ENCODE measurements around the gene FAM107B. TPM values are rescaled to one million over a fixed set of nuclear protein-coding genes. Genes with fewer than 3 reads are reported as not detected.

The FAM107B gene
- total and polyA plus RNA-seq, 7 experiments from 2014 or later, result 167 to 236 (median 211) TPM

DNA sequence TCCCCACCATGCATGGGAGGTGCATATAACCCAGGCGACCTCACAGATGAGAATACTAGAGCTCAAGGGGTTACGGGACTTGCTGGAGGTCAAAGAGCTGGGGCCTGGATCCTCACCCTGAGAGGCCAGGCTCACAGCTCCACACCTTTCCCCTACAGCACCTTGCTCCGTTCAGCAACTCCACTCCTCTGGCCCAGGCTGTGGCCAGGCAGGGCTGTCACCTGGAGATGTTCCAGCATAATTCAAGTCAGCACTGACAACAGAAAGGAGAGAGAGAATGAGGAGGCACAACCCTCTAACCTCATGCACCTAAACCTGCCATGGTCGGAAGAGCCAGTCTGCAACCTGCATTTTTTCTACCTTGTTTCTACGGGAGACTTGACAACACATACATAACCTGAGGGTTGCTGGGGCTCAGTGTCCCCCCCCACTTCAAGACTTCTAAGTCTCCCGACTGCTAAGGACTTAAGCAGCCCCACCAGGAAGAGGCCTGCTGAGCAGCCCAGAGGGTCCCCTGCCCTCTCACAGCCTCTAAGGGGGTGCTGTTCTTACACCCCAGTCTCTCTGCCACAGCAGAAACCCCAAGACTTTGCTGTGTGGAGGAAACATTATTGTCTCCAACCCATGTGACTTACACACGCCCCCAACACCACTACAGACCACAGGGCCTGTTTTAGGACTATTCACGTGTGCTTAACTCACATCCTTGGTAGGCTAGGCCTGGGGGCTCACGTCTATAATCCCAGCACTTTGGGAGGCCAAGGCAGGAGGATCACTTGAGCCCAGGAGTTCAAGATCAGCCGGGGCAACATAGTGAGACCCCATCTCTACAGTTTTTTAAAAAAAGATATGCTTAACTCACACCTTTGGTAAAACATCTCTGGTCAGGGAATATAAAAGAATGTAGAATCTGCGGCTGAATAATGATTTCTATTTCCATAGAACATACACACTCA is 175.6 kb downstream of the FAM107B start:
- no peak overlapping the region for H3K4me3 ChIP-seq (ENCODE audit: low read length)
- H3K9me3 Mint-ChIP-seq, result peaks cover 0 to 6% (median 0%) of the 10 kb centered on the region in 11 donors
- intact Hi-C loops (cut with micrococcal nuclease), result no loop called here
- peak overlapping the region; percentile 33 to 91 (median 73) for H3K27ac Mint-ChIP-seq
- H3K4me1 ChIP-seq (ENCODE audit: control insufficient read depth in 2 of 2, insufficient read depth in 2 of 2, low read length in 2 of 2), result peaks cover 18 to 42% of the 10 kb centered on the region in 2 donors
- peaks cover 13 to 65% (median 50%) of the 10 kb centered on the region in 5 donors for H3K36me3 Mint-ChIP-seq
- ChIA-PET CTCF (interaction anchor here (0.5 to 1.3 kb wide), 4 partner anchors 11 to 591 kb away, joined by 3 to 6 read pairs (median 4); no protein-coding TSS in a partner anchor), POLR2A (interaction anchor here (0.7 to 2.2 kb wide), 8 partner anchors 9 to 49 kb away, joined by 3 to 15 read pairs (median 4); no protein-coding TSS in a partner anchor)
- peak overlapping the region in 5 of 10 donors; percentile 25 to 94 (median 34) for H3K4me3 Mint-ChIP-seq
- peaks cover 0 to 2% (median 0%) of the 10 kb centered on the region in 5 donors for H3K27me3 Mint-ChIP-seq
- H3K9me3 ChIP-seq (ENCODE audit: control insufficient read depth in 2 of 3, low read length in 3 of 3), result no peaks in the 10 kb centered on the region
- H3K4me1 Mint-ChIP-seq, result peaks cover 64 to 92% (median 88%) of the 10 kb centered on the region in 7 donors
- H3K27me3 ChIP-seq (ENCODE audit: control insufficient read depth in 2 of 2, insufficient read depth in 2 of 2, low read length in 2 of 2), result no peaks in the 10 kb centered on the region
- DNase-seq (no peak), ATAC-seq (peak; percentile 13)
- H3K27ac ChIP-seq (ENCODE audit: low read depth, low read length), result peak overlapping the region; percentile 31
- peaks cover 0 to 26% (median 0%) of the 10 kb centered on the region in 3 experiments for H3K36me3 ChIP-seq (ENCODE audit: control insufficient read depth in 2 of 3, insufficient read depth in 3 of 3, low read length in 3 of 3)

DNA sequence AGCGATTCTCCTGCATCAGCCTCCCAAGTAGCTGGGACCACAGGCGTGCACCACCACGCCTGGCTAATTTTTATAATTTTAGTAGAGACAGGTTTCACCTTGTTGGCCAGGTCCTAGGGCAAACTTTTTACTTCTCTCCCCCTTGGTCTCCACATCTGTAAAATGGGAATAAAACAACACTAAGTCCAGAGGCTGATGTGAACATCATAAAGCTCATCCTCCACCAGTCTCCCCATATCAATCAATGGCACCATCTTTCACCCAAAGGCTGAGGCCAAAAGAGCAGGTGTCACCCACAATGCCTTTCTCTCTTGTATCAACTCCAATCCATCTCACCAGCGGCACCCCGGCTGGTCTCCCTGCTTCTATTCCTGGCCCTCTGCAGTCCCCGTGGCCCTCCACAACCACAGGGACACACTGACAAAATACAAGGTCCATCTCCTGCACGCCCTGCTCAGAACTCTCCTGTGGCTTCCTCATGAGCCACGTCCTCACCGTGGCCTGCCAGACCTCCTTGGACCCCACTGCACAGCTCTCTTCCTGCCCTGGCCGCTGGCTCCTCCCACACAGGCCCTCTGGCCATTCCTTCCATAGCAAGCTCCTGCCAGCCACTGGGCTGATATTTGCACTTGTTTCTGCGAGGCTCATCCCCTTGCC is 179.0 kb downstream of the FAM107B start:
- Histone ChIP-seq H3K9me3 (ENCODE audit: control insufficient read depth in 2 of 3, low read length in 3 of 3) (no peaks in the 10 kb centered on the region), H3K27me3 (ENCODE audit: control insufficient read depth in 2 of 2, insufficient read depth in 2 of 2, low read length in 2 of 2) (no peaks in the 10 kb centered on the region), H3K27ac (ENCODE audit: low read depth, low read length) (peak overlapping the region; percentile 1), H3K36me3 (ENCODE audit: control insufficient read depth in 2 of 3, insufficient read depth in 3 of 3, low read length in 3 of 3) (peaks cover 0 to 26% (median 0%) of the 10 kb centered on the region in 3 experiments), H3K4me1 (ENCODE audit: control insufficient read depth in 2 of 2, insufficient read depth in 2 of 2, low read length in 2 of 2) (peaks cover 14 to 32% of the 10 kb centered on the region in 2 donors), H3K4me3 (ENCODE audit: low read length) (no peak overlapping the region)
- no peak for DNase-seq
- ChIA-PET POLR2A (interaction anchor here (0.6 to 20.1 kb wide), 2 partner anchors 20 to 29 kb away, joined by 3 to 429 read pairs; no protein-coding TSS in a partner anchor), CTCF (no interaction called here)
- peaks cover 7 to 54% (median 46%) of the 10 kb centered on the region in 5 donors for H3K36me3 Mint-ChIP-seq
- ATAC-seq, result peak; percentile 9
- peak overlapping the region; percentile 33 to 88 (median 62) for H3K27ac Mint-ChIP-seq
- intact Hi-C loops (cut with micrococcal nuclease), result no loop called here
- peaks cover 0 to 6% (median 0%) of the 10 kb centered on the region in 11 donors for H3K9me3 Mint-ChIP-seq
- H3K27me3 Mint-ChIP-seq, result no peaks in the 10 kb centered on the region
- H3K4me1 Mint-ChIP-seq, result peaks cover 45 to 90% (median 82%) of the 10 kb centered on the region in 7 donors
- peak overlapping the region in 3 of 10 donors; percentile 14 to 53 (median 19) for H3K4me3 Mint-ChIP-seq

- CTCF ChIA-PET, result no interaction called here
- ATAC-seq (no peak), DNase-seq (no peak)
- H3K27me3 Mint-ChIP-seq, result no peaks in the 10 kb centered on the region
- Histone ChIP-seq H3K4me3 (ENCODE audit: low read length) (no peak overlapping the region), H3K27me3 (ENCODE audit: control insufficient read depth in 2 of 2, insufficient read depth in 2 of 2, low read length in 2 of 2) (no peaks in the 10 kb centered on the region), H3K9me3 (ENCODE audit: control insufficient read depth in 2 of 3, low read length in 3 of 3) (no peaks in the 10 kb centered on the region), H3K36me3 (ENCODE audit: control insufficient read depth in 2 of 3, insufficient read depth in 3 of 3, low read length in 3 of 3) (peaks cover 0 to 24% (median 0%) of the 10 kb centered on the region in 3 experiments), H3K27ac (ENCODE audit: low read depth, low read length) (peak overlapping the region; percentile 1), H3K4me1 (ENCODE audit: control insufficient read depth in 2 of 2, insufficient read depth in 2 of 2, low read length in 2 of 2) (peaks cover 15 to 30% of the 10 kb centered on the region in 2 donors)
- H3K27ac Mint-ChIP-seq, result peak overlapping the region in 8 of 9 donors; percentile 1 to 81 (median 49)
- H3K4me1 Mint-ChIP-seq, result peaks cover 44 to 90% (median 81%) of the 10 kb centered on the region in 7 donors
- peaks cover 7 to 51% (median 42%) of the 10 kb centered on the region in 5 donors for H3K36me3 Mint-ChIP-seq
- no peak overlapping the region for H3K4me3 Mint-ChIP-seq
- peaks cover 0 to 6% (median 0%) of the 10 kb centered on the region in 11 donors for H3K9me3 Mint-ChIP-seq
- POLR2A ChIA-PET, result interaction anchor here (0.6 to 20.1 kb wide), 3 partner anchors 21 to 76 kb away, joined by 3 to 429 read pairs (median 3); no protein-coding TSS in a partner anchor
- intact Hi-C loops (cut with micrococcal nuclease), result no loop called here
These were observed 179.7 kb downstream of the FAM107B start for GRCh38 chr10:14594878-14595525.

- peak overlapping the region in 6 of 9 donors; percentile 21 to 74 (median 48) for H3K27ac Mint-ChIP-seq
- Histone ChIP-seq H3K27ac (ENCODE audit: low read depth, low read length) (peak overlapping the region; percentile 4), H3K4me1 (ENCODE audit: control insufficient read depth in 2 of 2, insufficient read depth in 2 of 2, low read length in 2 of 2) (peaks cover 26 to 27% of the 10 kb centered on the region in 2 donors), H3K36me3 (ENCODE audit: control insufficient read depth in 2 of 3, insufficient read depth in 3 of 3, low read length in 3 of 3) (peaks cover 0 to 19% (median 0%) of the 10 kb centered on the region in 3 experiments), H3K27me3 (ENCODE audit: control insufficient read depth in 2 of 2, insufficient read depth in 2 of 2, low read length in 2 of 2) (no peaks in the 10 kb centered on the region), H3K4me3 (ENCODE audit: low read length) (no peak overlapping the region), H3K9me3 (ENCODE audit: control insufficient read depth in 2 of 3, low read length in 3 of 3) (no peaks in the 10 kb centered on the region)
- no peaks in the 10 kb centered on the region for H3K27me3 Mint-ChIP-seq
- H3K9me3 Mint-ChIP-seq, result peaks cover 0 to 6% (median 0%) of the 10 kb centered on the region in 11 donors
- ChIA-PET CTCF (no interaction called here), POLR2A (interaction anchor here (0.6 to 20.1 kb wide), 3 partner anchors 8 to 27 kb away, joined by 3 to 429 read pairs (median 4); no protein-coding TSS in a partner anchor)
- H3K4me3 Mint-ChIP-seq, result no peak overlapping the region
- no peak for ATAC-seq
- H3K36me3 Mint-ChIP-seq, result peaks cover 7 to 43% (median 37%) of the 10 kb centered on the region in 5 donors
- DNase-seq, result no peak
- peaks cover 37 to 90% (median 82%) of the 10 kb centered on the region in 7 donors for H3K4me1 Mint-ChIP-seq
- intact Hi-C loops (cut with micrococcal nuclease), result no loop called here
These were observed 180.9 kb downstream of the FAM107B start for GRCh38 chr10:14593806-14594205.

DNA sequence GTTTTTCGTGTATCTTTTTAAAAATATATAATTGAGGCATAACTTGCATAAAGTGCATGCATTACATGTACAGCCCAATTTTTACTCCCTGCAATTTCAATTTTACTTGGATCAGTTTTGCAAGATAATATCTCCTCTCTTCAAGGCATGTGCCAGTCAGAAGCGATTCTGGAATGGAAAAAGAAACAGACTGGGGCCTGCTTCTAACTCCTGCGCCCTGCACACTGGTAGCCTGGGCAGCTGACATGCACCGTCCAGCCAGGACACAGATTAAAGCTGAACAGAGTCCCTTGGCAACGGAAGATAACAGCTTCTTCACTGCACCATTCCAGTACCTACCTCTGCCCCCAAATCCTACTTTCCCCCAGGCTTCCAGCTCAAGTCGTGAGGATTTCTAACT is 182.1 kb downstream of the FAM107B start:
- peaks cover 41 to 92% (median 84%) of the 10 kb centered on the region in 7 donors for H3K4me1 Mint-ChIP-seq
- no peaks in the 10 kb centered on the region for H3K27me3 Mint-ChIP-seq
- Histone ChIP-seq H3K27me3 (ENCODE audit: control insufficient read depth in 2 of 2, insufficient read depth in 2 of 2, low read length in 2 of 2) (no peaks in the 10 kb centered on the region), H3K4me3 (ENCODE audit: low read length) (no peak overlapping the region), H3K4me1 (ENCODE audit: control insufficient read depth in 2 of 2, insufficient read depth in 2 of 2, low read length in 2 of 2) (peaks cover 35 to 38% of the 10 kb centered on the region in 2 donors), H3K27ac (ENCODE audit: low read depth, low read length) (no peak overlapping the region), H3K9me3 (ENCODE audit: control insufficient read depth in 2 of 3, low read length in 3 of 3) (no peaks in the 10 kb centered on the region), H3K36me3 (ENCODE audit: control insufficient read depth in 2 of 3, insufficient read depth in 3 of 3, low read length in 3 of 3) (peaks cover 0 to 12% (median 0%) of the 10 kb centered on the region in 3 experiments)
- ChIA-PET CTCF (no interaction called here), POLR2A (interaction anchor here (20.1 kb wide), 1 partner anchor 26 kb away, joined by 429 read pairs; no protein-coding TSS in a partner anchor)
- peaks cover 7 to 33% (median 30%) of the 10 kb centered on the region in 5 donors for H3K36me3 Mint-ChIP-seq
- intact Hi-C loops (cut with micrococcal nuclease), result no loop called here
- H3K9me3 Mint-ChIP-seq, result peaks cover 0 to 6% (median 0%) of the 10 kb centered on the region in 11 donors
- DNase-seq, result no peak
- ATAC-seq, result no peak
- H3K27ac Mint-ChIP-seq, result peak overlapping the region in 5 of 9 donors; percentile 53 to 99 (median 76)
- H3K4me3 Mint-ChIP-seq, result peak overlapping the region in 3 of 10 donors; percentile 23 to 25 (median 24)
